ENCODE measurements around the gene MARS1.
"Not testable (repeated sequence)": the region's sequence is repeated elsewhere in the genome, so short reads cannot be mapped to it uniquely, and the experiment has no call there.

Gene MARS1

DNA sequence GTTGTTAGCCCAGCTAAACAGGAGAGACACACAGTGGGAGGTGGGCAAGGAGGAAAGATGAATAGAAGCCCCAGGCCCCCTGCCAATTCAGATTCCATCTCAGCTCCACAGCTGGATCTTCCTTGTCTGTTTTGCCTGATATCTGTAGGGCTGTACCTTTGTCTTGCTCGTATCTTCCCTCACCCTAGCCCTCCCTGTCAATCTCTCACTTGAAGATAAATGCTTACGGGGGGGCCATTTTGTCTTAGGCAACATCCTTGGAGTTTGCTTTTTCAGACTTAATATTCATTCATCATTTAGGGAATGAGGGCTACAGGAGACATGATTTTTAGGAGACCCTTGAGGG, 64.4 kb downstream of the MARS1 start:
- FAIRE-seq (no peak), DNase-seq (ENCODE audit: insufficient read length) (no peak)
- no peak for TF ChIP-seq POLR2AphosphoS5 (IDR thresholded peaks at IDR 0.05; ENCODE audit: low read depth, low read length)
- no peak for TF ChIP-seq POLR2A (IDR thresholded peaks at IDR 0.05; ENCODE audit: low read depth, low read length)
- no peak for TF ChIP-seq TAF1 (IDR thresholded peaks at IDR 0.05; ENCODE audit: borderline replicate concordance, low read depth, low read length)

DNA sequence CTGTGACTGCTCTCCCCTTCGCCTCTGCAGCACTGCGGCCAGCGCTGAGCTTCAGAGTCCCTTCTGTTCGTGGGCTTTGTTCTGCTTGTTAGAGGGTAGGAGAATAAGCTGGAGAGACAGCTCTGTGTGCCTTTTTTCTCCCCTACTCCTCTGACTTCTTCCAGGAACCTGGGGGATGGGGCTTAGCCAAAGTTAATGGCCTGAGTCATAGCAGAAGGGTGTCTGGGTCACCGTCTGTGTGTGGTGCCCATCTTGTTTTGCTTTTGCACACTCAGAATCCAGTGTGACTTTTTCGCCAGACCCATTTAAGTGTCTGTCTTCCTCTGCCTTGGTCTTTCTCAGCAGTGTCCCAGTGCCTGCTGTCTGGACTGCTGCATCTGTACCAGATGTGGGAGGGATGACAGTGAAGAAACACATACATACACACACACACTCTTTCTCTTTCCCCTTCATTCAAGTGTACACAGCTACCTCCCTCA, 65.0 kb downstream of the MARS1 start:
- FAIRE-seq (no peak), DNase-seq (ENCODE audit: insufficient read length) (no peak)
- TF ChIP-seq TAF1 (IDR thresholded peaks at IDR 0.05; ENCODE audit: borderline replicate concordance, low read depth, low read length), result no peak

DNA sequence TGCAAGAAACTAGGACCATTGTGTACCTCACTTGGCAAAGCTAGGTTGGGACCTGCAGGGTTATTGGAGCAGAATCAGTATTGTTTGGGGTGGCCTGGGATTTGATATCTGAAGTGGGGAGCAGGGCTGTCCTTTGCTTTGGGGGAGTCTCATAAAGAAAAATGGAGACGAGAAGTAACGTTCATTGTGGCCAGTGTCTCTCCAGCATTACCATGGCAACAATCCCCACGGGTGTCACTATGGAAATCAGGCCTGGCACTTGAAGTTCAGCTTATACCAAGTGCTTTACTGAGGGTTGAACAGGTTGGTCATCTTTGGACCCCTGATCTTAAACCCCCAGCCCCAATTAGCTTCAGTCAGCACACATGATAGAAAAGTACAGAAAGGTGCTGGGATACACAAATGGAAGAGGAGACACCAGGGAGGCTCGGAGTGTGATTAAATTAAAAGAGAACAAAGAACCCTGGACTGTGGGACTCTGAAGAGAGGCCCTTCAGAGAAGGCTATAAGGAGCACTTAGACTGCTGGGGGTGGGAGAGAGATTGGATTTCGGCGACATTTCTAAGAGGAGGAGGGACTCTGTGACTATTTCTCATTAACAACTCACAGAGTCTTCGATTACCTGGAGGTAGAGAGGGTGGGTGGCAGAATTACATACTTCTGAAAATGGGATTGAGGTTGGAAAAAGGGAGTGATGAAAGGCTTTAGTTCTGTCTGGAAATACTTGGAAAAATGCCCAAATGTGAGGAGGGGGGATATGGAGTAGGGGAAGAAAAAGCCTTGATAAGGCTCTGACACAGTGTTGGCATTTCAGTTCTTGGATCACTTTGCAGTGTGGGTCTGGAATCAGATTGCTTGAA, 65.7 kb downstream of the MARS1 start:
- FAIRE-seq (no peak), DNase-seq (ENCODE audit: insufficient read length) (no peak)
- TF ChIP-seq POLR2AphosphoS5 (IDR thresholded peaks at IDR 0.05; ENCODE audit: low read depth, low read length) (no peak), TAF1 (IDR thresholded peaks at IDR 0.05; ENCODE audit: borderline replicate concordance, low read depth, low read length) (no peak), POLR2A (IDR thresholded peaks at IDR 0.05; ENCODE audit: low read depth, low read length) (no peak)

DNA sequence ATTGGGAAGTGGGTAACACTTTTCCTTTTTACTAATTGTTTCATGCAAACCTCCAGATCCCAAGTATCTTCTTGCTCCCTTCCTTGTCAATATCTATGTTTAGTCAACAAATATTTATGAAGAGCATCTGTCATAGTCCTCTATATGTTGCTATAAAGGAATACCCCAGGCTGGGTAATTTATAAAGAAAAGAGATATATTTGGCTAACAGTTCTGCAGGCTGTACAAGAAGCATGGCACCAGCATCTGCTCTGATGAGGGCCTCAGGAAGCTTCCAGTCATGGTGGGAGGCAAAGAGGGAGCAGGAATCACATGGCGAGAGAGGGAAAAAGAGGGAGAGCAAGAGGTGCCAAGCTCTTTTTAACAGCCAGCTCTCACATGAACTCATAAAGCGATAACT, 66.6 kb downstream of the MARS1 start:
- FAIRE-seq (no peak), DNase-seq (ENCODE audit: insufficient read length) (no peak)
- TF ChIP-seq TAF1 (IDR thresholded peaks at IDR 0.05; ENCODE audit: borderline replicate concordance, low read depth, low read length) (no peak), POLR2AphosphoS5 (IDR thresholded peaks at IDR 0.05; ENCODE audit: low read depth, low read length) (no peak), POLR2A (IDR thresholded peaks at IDR 0.05; ENCODE audit: low read depth, low read length) (no peak)

DNA sequence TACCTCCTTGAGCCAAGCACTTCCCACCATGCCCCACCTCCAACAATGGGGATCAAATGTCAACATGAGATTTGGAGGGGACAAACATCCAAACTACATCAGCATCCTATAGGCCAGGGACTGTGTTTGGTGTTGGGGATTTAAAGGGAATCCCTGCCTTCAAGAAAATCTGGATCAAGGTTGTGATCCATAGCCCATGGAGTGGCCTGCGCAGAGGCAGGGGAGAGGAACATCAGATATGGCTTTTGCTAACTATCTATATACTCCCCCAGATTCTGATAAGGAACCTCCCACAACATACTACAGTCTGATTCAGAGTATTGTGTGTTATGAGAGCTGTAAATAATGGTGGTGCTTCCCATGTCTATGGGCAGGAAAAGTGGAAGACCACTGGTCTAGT, 67.0 kb downstream of the MARS1 start:
- DNase-seq (ENCODE audit: insufficient read length) (no peak), FAIRE-seq (no peak)
- no peak for TF ChIP-seq POLR2AphosphoS5 (IDR thresholded peaks at IDR 0.05; ENCODE audit: low read depth, low read length)
- TF ChIP-seq TAF1 (IDR thresholded peaks at IDR 0.05; ENCODE audit: borderline replicate concordance, low read depth, low read length), result no peak
- no peak for TF ChIP-seq POLR2A (IDR thresholded peaks at IDR 0.05; ENCODE audit: low read depth, low read length)

DNA sequence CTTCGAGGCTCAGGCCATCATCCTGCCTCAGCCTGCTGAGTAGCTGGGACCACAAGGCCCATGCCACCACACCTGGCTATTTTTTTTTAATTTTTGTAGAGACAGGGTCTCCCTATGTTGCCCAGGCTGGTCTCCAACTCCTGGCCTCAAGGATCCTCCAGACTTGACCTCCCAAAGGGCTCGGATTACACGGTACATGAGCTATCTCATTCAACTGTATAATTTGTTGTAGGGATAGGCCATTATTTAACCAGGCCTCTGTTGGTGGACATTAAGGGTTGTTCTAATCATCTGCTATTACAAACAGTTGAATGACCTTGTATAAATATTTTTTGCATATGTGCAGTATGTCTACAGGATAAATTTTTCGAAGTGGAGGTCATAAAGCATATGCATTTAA, 71.0 kb downstream of the MARS1 start:
- DNase-seq (ENCODE audit: insufficient read length) (no peak), FAIRE-seq (no peak)
- no peak for TF ChIP-seq TAF1 (IDR thresholded peaks at IDR 0.05; ENCODE audit: borderline replicate concordance, low read depth, low read length)
- TF ChIP-seq POLR2A (IDR thresholded peaks at IDR 0.05; ENCODE audit: low read depth, low read length), result no peak
- TF ChIP-seq POLR2AphosphoS5 (IDR thresholded peaks at IDR 0.05; ENCODE audit: low read depth, low read length), result no peak

DNA sequence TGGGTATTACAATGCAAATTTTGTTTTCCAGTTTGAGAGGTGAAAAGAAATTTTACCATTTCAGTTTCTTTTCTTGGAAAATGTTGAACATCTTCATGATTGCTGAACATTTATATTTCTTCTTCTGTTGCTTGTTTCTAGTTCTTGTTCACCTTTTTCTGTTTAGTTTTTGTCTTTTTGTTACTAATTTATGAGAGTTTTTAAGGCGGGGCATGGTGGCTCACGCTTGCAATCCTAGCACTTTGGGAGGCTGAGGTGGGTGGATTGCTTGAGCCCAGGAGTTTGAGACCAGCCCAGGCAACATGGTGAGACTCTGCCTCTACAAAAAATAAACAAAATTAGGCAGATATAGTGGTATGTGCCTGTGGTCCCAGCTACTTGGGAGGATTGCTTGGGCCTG, 72.6 kb downstream of the MARS1 start:
- FAIRE-seq, result no peak
- DNase-seq (ENCODE audit: insufficient read length), result no peak
- TF ChIP-seq POLR2A (IDR thresholded peaks at IDR 0.05; ENCODE audit: low read depth, low read length) (no peak), POLR2AphosphoS5 (IDR thresholded peaks at IDR 0.05; ENCODE audit: low read depth, low read length) (no peak), TAF1 (IDR thresholded peaks at IDR 0.05; ENCODE audit: borderline replicate concordance, low read depth, low read length) (no peak)

DNA sequence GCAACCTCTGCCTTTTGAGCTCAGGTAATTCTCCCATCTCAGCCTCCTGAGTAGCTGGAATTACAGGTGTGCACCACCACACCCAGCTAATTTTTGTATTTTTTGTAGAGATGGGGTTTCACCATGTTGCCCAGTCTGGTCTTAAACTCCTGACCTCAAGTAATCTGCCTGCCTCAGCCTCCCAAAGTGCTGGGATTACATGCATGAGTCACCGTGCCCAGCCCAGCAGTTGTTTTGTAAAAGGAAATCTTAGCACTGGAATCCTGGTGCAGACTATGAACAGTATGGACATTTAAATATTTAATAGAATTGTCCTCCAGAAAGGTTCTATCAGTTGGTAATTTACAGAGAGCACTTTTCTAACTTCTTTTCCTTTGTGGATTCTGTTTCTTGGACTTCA, 73.2 kb downstream of the MARS1 start:
- DNase-seq (ENCODE audit: insufficient read length), result not testable (repeated sequence)

DNA sequence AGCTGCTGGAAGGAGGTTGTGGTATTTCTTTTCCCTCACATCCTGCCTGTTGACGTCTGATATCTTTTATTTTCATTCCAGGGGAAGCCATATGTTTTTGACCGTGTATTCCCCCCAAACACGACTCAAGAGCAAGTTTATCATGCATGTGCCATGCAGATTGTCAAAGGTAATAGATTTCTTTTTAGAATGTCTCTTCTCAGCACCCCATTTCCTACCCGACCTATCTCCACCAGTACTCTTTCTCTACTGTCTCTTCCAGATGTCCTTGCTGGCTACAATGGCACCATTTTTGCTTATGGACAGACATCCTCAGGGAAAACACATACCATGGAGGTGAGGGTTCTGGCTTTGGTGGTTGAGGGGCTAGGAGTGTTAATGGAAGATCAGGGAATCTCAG, 75.5 kb downstream of the MARS1 start:
- FAIRE-seq, result no peak
- TF ChIP-seq POLR2AphosphoS5 (IDR thresholded peaks at IDR 0.05; ENCODE audit: low read depth, low read length) (no peak), POLR2A (IDR thresholded peaks at IDR 0.05; ENCODE audit: low read depth, low read length) (no peak), TAF1 (IDR thresholded peaks at IDR 0.05; ENCODE audit: borderline replicate concordance, low read depth, low read length) (no peak)
- no peak for DNase-seq (ENCODE audit: insufficient read length)

More for the DNA sequence above, 73.2 kb downstream of the MARS1 start:
- not testable (repeated sequence) for FAIRE-seq

DNA sequence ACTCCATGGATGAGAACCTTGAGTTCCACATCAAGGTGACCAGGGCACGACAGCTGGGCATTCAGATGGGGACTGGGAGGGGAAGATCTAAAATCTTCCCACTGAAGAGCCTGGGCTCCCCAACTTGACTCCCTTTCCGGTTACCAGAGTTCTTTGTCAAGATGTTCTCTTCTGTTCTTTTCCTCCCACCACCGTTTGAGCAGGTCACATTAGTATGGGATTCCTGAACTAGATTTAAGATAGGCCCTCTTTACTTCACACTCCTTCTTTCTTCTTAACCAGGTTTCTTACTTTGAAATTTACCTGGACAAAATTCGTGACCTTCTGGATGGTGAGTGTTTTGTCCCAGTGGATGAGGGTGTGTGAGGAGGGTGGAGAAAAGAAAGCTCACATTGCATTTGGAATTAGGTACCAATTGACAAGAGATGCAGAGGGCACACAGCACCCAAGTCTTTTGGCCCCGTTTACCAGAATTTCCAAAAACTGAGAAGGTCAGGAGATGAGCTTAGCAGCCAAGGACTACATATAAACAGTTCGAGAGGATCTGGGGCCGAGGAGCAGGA, 76.4 kb downstream of the MARS1 start:
- DNase-seq (ENCODE audit: insufficient read length) (no peak), FAIRE-seq (no peak)
- TF ChIP-seq TAF1 (IDR thresholded peaks at IDR 0.05; ENCODE audit: borderline replicate concordance, low read depth, low read length) (no peak), POLR2A (IDR thresholded peaks at IDR 0.05; ENCODE audit: low read depth, low read length) (no peak), POLR2AphosphoS5 (IDR thresholded peaks at IDR 0.05; ENCODE audit: low read depth, low read length) (no peak)
